Muscle of leg (tissue), 16 donors: ENCODE results near the gene TAF1. TPM values are rescaled to one million over a fixed set of nuclear protein-coding genes. Genes with fewer than 3 reads are reported as not detected.
"Not testable (repeated sequence)": the region's sequence is repeated elsewhere in the genome, so short reads cannot be mapped to it uniquely, and the experiment has no call there.

Experiments
- DNase-seq: peaks from one replicate; pipeline ENCODE4 v3.0.0; 2013
- H3K27ac ChIP-seq: one replicate; pipeline ENCODE4 v1.5.1; 2013; ENCODE audit warnings: mild to moderate bottlenecking, low read length, control low read depth
- H3K27me3 ChIP-seq: one replicate; pipeline ENCODE4 v1.6.1; 2013; ENCODE audit warnings: low read length; ENCODE audit not compliant: control insufficient read depth, insufficient read depth
- H3K36me3 ChIP-seq: one replicate; pipeline ENCODE4 v1.6.1; 2013; ENCODE audit warnings: low read length; ENCODE audit not compliant: control insufficient read depth, insufficient read depth
- H3K4me1 ChIP-seq: one replicate; pipeline ENCODE4 v1.6.1; 2013; ENCODE audit warnings: low read length; ENCODE audit not compliant: control insufficient read depth, insufficient read depth
- H3K4me3 ChIP-seq: one replicate; pipeline ENCODE4 v1.5.1; 2013; ENCODE audit warnings: low read length, control low read depth
- H3K9me3 ChIP-seq: replicated peaks from 2 replicates; pipeline ENCODE4 v1.6.1; 2013; ENCODE audit warnings: low read depth, low read length; ENCODE audit not compliant: control insufficient read depth
- WGBS: methylation state at CpG from one replicate; pipeline ENCODE4 v1.1.5; 2013; ENCODE audit warnings: missing lambda C conversion rate; ENCODE audit not compliant: insufficient coverage; 5-methylcytosine and 5-hydroxymethylcytosine counted together
- long read RNA-seq, 11 donors: transcript quantifications; one replicate each; lab custom pipeline, GENCODE V29; 2026
- polyA plus RNA-seq, 8 donors: library from polyadenylated mRNA; unstranded; fragments of 120-200 nt; gene quantifications; one replicate each; pipeline versions ENCODE4 v1.2.1 to v1.2.3, GENCODE V29; 2013; ENCODE audit warnings: inconsistent platforms in 1 of 8, low replicate concordance in 1 of 8; ENCODE audit not compliant: insufficient read length in 8 of 8, insufficient read depth in 1 of 8
- total RNA-seq: library from RNA; stranded (reverse); fragments of 120-200 nt; gene quantifications from one replicate; pipeline ENCODE4 v1.2.4, GENCODE V29; 2013

The TAF1 gene
- total RNA-seq (27.0 TPM), polyA plus RNA-seq (10 to 100 TPM; 19.1 to 32.9 (median 27.6) TPM)
- long read RNA-seq, donor 1, partial matches to known transcripts: 0 of 1 reads
- long read RNA-seq, donor 1, other reads (novel, unspliced or antisense): 0 of 1 reads
- long read RNA-seq, donor 2: 0 reads
- long read RNA-seq, donor 3, partial matches to known transcripts: 0 of 1 reads
- long read RNA-seq, donor 3, other reads (novel, unspliced or antisense): 0 of 1 reads
- long read RNA-seq, donor 4: 0 reads
- long read RNA-seq, donor 5, partial matches to known transcripts: 14 of 15 reads
- long read RNA-seq, donor 5, other reads (novel, unspliced or antisense): 0 of 15 reads
- long read RNA-seq, donor 6, partial matches to known transcripts: 0 of 1 reads
- long read RNA-seq, donor 6, other reads (novel, unspliced or antisense): 0 of 1 reads
- long read RNA-seq, donor 7, partial matches to known transcripts: 0 of 1 reads
- long read RNA-seq, donor 7, other reads (novel, unspliced or antisense): 0 of 1 reads
- long read RNA-seq, donor 8, partial matches to known transcripts: 0 of 1 reads
- long read RNA-seq, donor 8, other reads (novel, unspliced or antisense): 0 of 1 reads
- long read RNA-seq, donor 9: 0 reads
- long read RNA-seq, donor 10: 0 reads
- long read RNA-seq, donor 11, partial matches to known transcripts: 9 of 9 reads
- long read RNA-seq, donor 11, other reads (novel, unspliced or antisense): 0 of 9 reads

GRCh38 chrX:71365875-71366673 is at the start of gene TAF1:
TSS of gene TAF1 (plus strand) at chrX:71366357. CDS start at chrX:71366375, 18 bp downstream.
- Histone ChIP-seq H3K9me3 (no peaks in the 10 kb centered on the region), H3K27me3 (no peaks in the 10 kb centered on the region), H3K36me3 (peaks cover 12% of the 10 kb centered on the region), H3K27ac (peak within 1 kb of the TSS; percentile 94), H3K4me3 (peak within 1 kb of the TSS; percentile 78), H3K4me1 (peaks cover 9% of the 10 kb centered on the region)
- peak; percentile 99 for DNase-seq
- WGBS: 37% methylated on average over 33 of the region's 51 CpGs

GRCh38 chrX:71316959-71317358 is 49.2 kb upstream of the TAF1 start:
- not testable (repeated sequence) for H3K4me3 ChIP-seq, H3K4me1 ChIP-seq, H3K9me3 ChIP-seq, H3K36me3 ChIP-seq, H3K27me3 ChIP-seq
- WGBS: no CpG with 5 or more reads among the region's 1 CpG
- peak overlapping the region; percentile 69 for H3K27ac ChIP-seq
- DNase-seq: peak; percentile 53

GRCh38 chrX:71320126-71320525 is 46.0 kb upstream of the TAF1 start:
- peak; percentile 51 for DNase-seq
- peak overlapping the region; percentile 47 for H3K27ac ChIP-seq
- no peaks in the 10 kb centered on the region for H3K9me3 ChIP-seq
- H3K36me3 ChIP-seq: no peaks in the 10 kb centered on the region
- peaks cover 7% of the 10 kb centered on the region for H3K4me1 ChIP-seq
- WGBS: 25% methylated on average over 1 of the region's 1 CpG
- H3K27me3 ChIP-seq: no peaks in the 10 kb centered on the region
- H3K4me3 ChIP-seq: no peak overlapping the region

- Histone ChIP-seq H3K36me3 (no peaks in the 10 kb centered on the region), H3K4me3 (no peak overlapping the region), H3K27me3 (no peaks in the 10 kb centered on the region), H3K27ac (peak overlapping the region; percentile 25), H3K4me1 (peaks cover 4% of the 10 kb centered on the region), H3K9me3 (no peaks in the 10 kb centered on the region)
- DNase-seq: peak; percentile 46
- no CpG with 5 or more reads among the region's 1 CpG for WGBS
Measured at GRCh38 chrX:71321731-71322130, 44.4 kb upstream of the TAF1 start.

GRCh38 chrX:71324452-71324851 is 41.7 kb upstream of the TAF1 start:
- not testable (repeated sequence) for DNase-seq, H3K4me1 ChIP-seq, H3K27me3 ChIP-seq, H3K36me3 ChIP-seq, H3K4me3 ChIP-seq, H3K9me3 ChIP-seq, H3K27ac ChIP-seq
- WGBS: 92% methylated on average over 2 of the region's 11 CpGs

- WGBS: no CpG with 5 or more reads among the region's 3 CpGs
- Histone ChIP-seq H3K36me3 (no peaks in the 10 kb centered on the region), H3K9me3 (no peaks in the 10 kb centered on the region), H3K27me3 (no peaks in the 10 kb centered on the region), H3K4me1 (no peaks in the 10 kb centered on the region), H3K27ac (no peak overlapping the region), H3K4me3 (no peak overlapping the region)
- no peak for DNase-seq
Measured at GRCh38 chrX:71326394-71326793, 39.8 kb upstream of the TAF1 start.

GRCh38 chrX:71349151-71349665 is 16.9 kb upstream of the TAF1 start:
- WGBS: no CpG with 5 or more reads among the region's 5 CpGs
- H3K27ac ChIP-seq, H3K27me3 ChIP-seq, DNase-seq, H3K9me3 ChIP-seq, H3K4me3 ChIP-seq, H3K4me1 ChIP-seq, H3K36me3 ChIP-seq: not testable (repeated sequence)

- not testable (repeated sequence) for H3K4me3 ChIP-seq, H3K27ac ChIP-seq, H3K36me3 ChIP-seq, H3K9me3 ChIP-seq, H3K4me1 ChIP-seq, DNase-seq, H3K27me3 ChIP-seq
- WGBS: no CpG with 5 or more reads among the region's 6 CpGs
Measured at GRCh38 chrX:71349867-71350266, 16.3 kb upstream of the TAF1 start.

- not testable (repeated sequence) for DNase-seq, H3K9me3 ChIP-seq, H3K36me3 ChIP-seq, H3K27me3 ChIP-seq, H3K27ac ChIP-seq, H3K4me1 ChIP-seq, H3K4me3 ChIP-seq
- WGBS: no CpG with 5 or more reads among the region's 5 CpGs
Measured at GRCh38 chrX:71352439-71352838, 13.7 kb upstream of the TAF1 start.

GRCh38 chrX:71364221-71364620 is 1.9 kb upstream of the TAF1 start:
- Histone ChIP-seq H3K27me3 (no peaks in the 10 kb centered on the region), H3K4me3 (no peak overlapping the region), H3K36me3 (peaks cover 5% of the 10 kb centered on the region), H3K27ac (no peak overlapping the region), H3K9me3 (no peaks in the 10 kb centered on the region), H3K4me1 (peaks cover 9% of the 10 kb centered on the region)
- no peak for DNase-seq
- WGBS: 90% methylated on average over 10 of the region's 14 CpGs
